ENCODE measurements around the gene GNL1. TPM values are rescaled to one million over a fixed set of nuclear protein-coding genes. Genes with fewer than 3 reads are reported as not detected.

Gene GNL1
- total RNA-seq, 2 donors from 2014 or later: 32.9 to 39.0 TPM

DNA sequence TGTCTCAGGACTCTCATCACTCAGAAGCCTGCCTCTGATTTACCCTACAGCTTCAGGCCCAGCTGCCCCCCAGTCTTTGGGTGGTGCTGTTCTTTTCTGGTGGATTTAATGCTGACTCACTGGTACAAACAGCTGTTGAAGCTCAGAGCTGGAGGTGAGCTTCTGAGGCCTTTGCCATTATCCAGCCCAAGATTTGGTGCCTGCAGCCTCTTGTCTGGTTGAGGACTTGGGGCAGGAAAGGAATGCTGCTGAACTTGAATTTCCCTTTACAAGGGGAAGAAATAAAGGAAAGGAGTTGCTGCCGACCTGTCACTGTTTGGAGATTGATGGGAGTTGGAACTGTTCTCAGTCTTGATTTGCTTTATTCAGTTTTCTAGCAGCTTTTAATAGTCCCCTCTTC is 34.7 kb upstream of the GNL1 start:
- no peak for ATAC-seq (ENCODE audit: insufficient number of reproducible peaks, low FRiP score, low read depth)
- no peak for DNase-seq (ENCODE audit: low spot score)
- Histone ChIP-seq H3K9me3 (no peaks in the 10 kb centered on the region), H3K27ac (no peak overlapping the region), H3K36me3 (peaks cover 44% of the 10 kb centered on the region), H3K4me1 (ENCODE audit: control insufficient read depth in 1 of 2, low read depth in 2 of 2) (no peaks in the 10 kb centered on the region), H3K27me3 (replicated peaks; ENCODE audit: insufficient read depth) (no peaks in the 10 kb centered on the region), H3K4me3 (no peak overlapping the region)
- TF ChIP-seq, protein P1, sequence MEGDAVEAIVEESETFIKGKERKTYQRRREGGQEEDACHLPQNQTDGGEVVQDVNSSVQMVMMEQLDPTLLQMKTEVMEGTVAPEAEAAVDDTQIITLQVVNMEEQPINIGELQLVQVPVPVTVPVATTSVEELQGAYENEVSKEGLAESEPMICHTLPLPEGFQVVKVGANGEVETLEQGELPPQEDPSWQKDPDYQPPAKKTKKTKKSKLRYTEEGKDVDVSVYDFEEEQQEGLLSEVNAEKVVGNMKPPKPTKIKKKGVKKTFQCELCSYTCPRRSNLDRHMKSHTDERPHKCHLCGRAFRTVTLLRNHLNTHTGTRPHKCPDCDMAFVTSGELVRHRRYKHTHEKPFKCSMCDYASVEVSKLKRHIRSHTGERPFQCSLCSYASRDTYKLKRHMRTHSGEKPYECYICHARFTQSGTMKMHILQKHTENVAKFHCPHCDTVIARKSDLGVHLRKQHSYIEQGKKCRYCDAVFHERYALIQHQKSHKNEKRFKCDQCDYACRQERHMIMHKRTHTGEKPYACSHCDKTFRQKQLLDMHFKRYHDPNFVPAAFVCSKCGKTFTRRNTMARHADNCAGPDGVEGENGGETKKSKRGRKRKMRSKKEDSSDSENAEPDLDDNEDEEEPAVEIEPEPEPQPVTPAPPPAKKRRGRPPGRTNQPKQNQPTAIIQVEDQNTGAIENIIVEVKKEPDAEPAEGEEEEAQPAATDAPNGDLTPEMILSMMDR (IDR thresholded peaks at IDR 0.05): no peak

DNA sequence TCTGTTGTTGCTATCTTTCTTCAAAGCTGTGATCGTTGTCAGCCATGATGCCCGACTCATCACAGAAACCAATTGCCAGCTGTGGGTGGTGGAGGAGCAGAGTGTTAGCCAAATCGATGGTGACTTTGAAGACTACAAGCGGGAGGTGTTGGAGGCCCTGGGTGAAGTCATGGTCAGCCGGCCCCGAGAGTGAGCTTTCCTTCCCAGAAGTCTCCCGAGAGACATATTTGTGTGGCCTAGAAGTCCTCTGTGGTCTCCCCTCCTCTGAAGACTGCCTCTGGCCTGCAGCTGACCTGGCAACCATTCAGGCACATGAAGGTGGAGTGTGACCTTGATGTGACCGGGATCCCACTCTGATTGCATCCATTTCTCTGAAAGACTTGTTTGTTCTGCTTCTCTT is 34.2 kb upstream of the GNL1 start:
- Histone ChIP-seq H3K4me3 (no peak overlapping the region), H3K27ac (no peak overlapping the region), H3K4me1 (ENCODE audit: control insufficient read depth in 1 of 2, low read depth in 2 of 2) (no peaks in the 10 kb centered on the region), H3K36me3 (peaks cover 49% of the 10 kb centered on the region), H3K9me3 (no peaks in the 10 kb centered on the region), H3K27me3 (replicated peaks; ENCODE audit: insufficient read depth) (no peaks in the 10 kb centered on the region)
- DNase-seq (ENCODE audit: low spot score) (no peak), ATAC-seq (ENCODE audit: insufficient number of reproducible peaks, low FRiP score, low read depth) (no peak)
- TF ChIP-seq, protein P1 (IDR thresholded peaks at IDR 0.05): no peak

DNA sequence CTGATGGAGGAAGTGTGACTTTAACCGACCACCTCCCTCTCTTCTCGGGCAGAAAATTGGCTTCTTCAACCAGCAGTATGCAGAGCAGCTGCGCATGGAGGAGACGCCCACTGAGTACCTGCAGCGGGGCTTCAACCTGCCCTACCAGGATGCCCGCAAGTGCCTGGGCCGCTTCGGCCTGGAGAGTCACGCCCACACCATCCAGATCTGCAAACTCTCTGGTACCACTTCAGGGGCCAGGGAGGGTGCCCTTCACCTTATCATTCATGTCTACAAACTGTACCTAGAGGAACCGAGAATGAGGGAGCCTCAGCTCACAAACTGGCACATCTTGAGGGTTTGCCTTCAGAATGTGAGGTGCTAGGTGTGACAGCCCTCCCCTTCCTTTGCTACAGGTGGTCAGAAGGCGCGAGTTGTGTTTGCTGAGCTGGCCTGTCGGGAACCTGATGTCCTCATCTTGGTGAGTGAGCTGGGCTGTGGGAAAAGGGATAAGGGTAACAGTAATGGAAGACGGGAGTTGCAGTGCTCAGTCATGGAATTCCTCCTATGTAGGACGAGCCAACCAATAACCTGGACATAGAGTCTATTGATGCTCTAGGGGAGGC is 33.6 kb upstream of the GNL1 start:
- H3K36me3 ChIP-seq: peaks cover 55% of the 10 kb centered on the region
- no peak overlapping the region for H3K4me3 ChIP-seq
- DNase-seq (ENCODE audit: low spot score) (no peak), ATAC-seq (ENCODE audit: insufficient number of reproducible peaks, low FRiP score, low read depth) (no peak)
- no peaks in the 10 kb centered on the region for H3K9me3 ChIP-seq
- no peaks in the 10 kb centered on the region for H3K4me1 ChIP-seq (ENCODE audit: control insufficient read depth in 1 of 2, low read depth in 2 of 2)
- H3K27ac ChIP-seq: no peak overlapping the region
- TF ChIP-seq, protein P1 (IDR thresholded peaks at IDR 0.05): no peak
- no peaks in the 10 kb centered on the region for H3K27me3 ChIP-seq (replicated peaks; ENCODE audit: insufficient read depth)

DNA sequence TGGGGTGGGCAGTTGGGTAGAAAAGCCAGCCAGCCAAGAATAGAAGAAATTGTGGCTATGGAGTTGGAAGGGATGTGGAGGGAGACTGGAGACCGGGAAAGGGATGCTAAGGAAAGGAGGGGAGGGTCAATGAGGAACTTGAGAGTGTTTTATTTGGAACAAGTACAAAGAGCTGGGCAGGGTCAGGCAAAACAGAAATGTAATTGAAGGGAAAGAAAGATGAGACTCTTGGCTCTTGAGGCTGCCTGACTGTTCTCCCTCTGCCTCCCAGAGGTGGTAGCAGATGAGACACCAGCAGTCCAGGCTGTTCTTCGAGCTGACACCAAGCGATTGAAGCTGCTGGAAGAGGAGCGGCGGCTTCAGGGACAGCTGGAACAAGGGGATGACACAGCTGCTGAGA is 27.6 kb upstream of the GNL1 start:
- no peak overlapping the region for H3K4me3 ChIP-seq
- peaks cover 80% of the 10 kb centered on the region for H3K36me3 ChIP-seq
- ATAC-seq (ENCODE audit: insufficient number of reproducible peaks, low FRiP score, low read depth) (no peak), DNase-seq (ENCODE audit: low spot score) (no peak)
- no peaks in the 10 kb centered on the region for H3K4me1 ChIP-seq (ENCODE audit: control insufficient read depth in 1 of 2, low read depth in 2 of 2)
- no peaks in the 10 kb centered on the region for H3K27me3 ChIP-seq (replicated peaks; ENCODE audit: insufficient read depth)
- no peaks in the 10 kb centered on the region for H3K9me3 ChIP-seq
- TF ChIP-seq, protein P1 (IDR thresholded peaks at IDR 0.05): no peak
- H3K27ac ChIP-seq: no peak overlapping the region

DNA sequence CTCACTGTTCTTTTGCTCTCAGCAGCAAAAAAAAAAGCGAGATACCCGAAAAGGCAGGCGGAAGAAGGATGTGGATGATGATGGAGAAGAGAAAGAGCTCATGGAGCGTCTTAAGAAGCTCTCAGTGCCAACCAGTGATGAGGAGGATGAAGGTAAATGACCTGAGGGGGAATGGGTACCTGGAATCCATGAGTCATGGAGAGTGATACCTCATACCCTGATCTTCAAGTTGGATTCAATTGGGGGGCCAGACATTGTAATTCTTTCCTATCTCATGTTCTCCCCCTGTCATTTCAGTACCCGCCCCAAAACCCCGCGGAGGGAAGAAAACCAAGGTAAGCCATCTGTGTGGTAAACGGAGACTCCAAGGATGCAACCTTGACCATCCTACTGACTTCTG is 21.8 kb upstream of the GNL1 start:
- Histone ChIP-seq H3K4me3 (no peak overlapping the region), H3K9me3 (no peaks in the 10 kb centered on the region), H3K36me3 (peaks cover 51% of the 10 kb centered on the region), H3K27ac (no peak overlapping the region), H3K4me1 (ENCODE audit: control insufficient read depth in 1 of 2, low read depth in 2 of 2) (peaks cover 0 to 7% of the 10 kb centered on the region in 2 donors), H3K27me3 (replicated peaks; ENCODE audit: insufficient read depth) (no peaks in the 10 kb centered on the region)
- TF ChIP-seq, protein P1 (IDR thresholded peaks at IDR 0.05): no peak
- DNase-seq (ENCODE audit: low spot score): no peak
- no peak for ATAC-seq (ENCODE audit: insufficient number of reproducible peaks, low FRiP score, low read depth)

All from thoracic aorta (tissue), 2 donors.